Muscle layer of duodenum (tissue), 2 donors: ENCODE measurements around the gene CISD2.
A peak's percentile ranks its signal among the peaks of the same experiment; 100 is the strongest.
"Not testable (repeated sequence)": the region's sequence is repeated elsewhere in the genome, so short reads cannot be mapped to it uniquely, and the experiment has no call there.

Experiments
- H3K27ac ChIP-seq: one replicate; pipeline ENCODE4 v1.7.0; 2013; ENCODE audit warnings: mild to moderate bottlenecking, low read length
- H3K27me3 ChIP-seq: one replicate; pipeline ENCODE4 v1.7.0; 2013; ENCODE audit warnings: low read depth, mild to moderate bottlenecking, control low read depth, low read length
- H3K36me3 ChIP-seq, 2 donors: one replicate each; pipeline ENCODE4 v1.7.0; 2013; ENCODE audit warnings: low read length in 2 of 2, control low read depth in 1 of 2, mild to moderate bottlenecking in 1 of 2; ENCODE audit not compliant: insufficient read depth in 2 of 2, control insufficient read depth in 1 of 2
- H3K4me1 ChIP-seq, 2 donors: one replicate each; pipeline ENCODE4 v1.7.0; 2013; ENCODE audit warnings: low read length in 2 of 2, mild to moderate bottlenecking in 2 of 2, control low read depth in 1 of 2, moderate library complexity in 1 of 2; ENCODE audit not compliant: insufficient read depth in 2 of 2, control insufficient read depth in 1 of 2
- H3K4me3 ChIP-seq, 2 donors: one replicate each; pipeline ENCODE4 v1.7.0; 2013; ENCODE audit warnings: low read length in 2 of 2, low read depth in 1 of 2, mild to moderate bottlenecking in 1 of 2
- H3K9me3 ChIP-seq, 2 donors: one replicate each; pipeline ENCODE4 v1.7.0; 2013; ENCODE audit warnings: low read length in 2 of 2, control low read depth in 1 of 2, mild to moderate bottlenecking in 1 of 2; ENCODE audit not compliant: control insufficient read depth in 1 of 2
- donor health status: healthy.

The CISD2 gene

DNA sequence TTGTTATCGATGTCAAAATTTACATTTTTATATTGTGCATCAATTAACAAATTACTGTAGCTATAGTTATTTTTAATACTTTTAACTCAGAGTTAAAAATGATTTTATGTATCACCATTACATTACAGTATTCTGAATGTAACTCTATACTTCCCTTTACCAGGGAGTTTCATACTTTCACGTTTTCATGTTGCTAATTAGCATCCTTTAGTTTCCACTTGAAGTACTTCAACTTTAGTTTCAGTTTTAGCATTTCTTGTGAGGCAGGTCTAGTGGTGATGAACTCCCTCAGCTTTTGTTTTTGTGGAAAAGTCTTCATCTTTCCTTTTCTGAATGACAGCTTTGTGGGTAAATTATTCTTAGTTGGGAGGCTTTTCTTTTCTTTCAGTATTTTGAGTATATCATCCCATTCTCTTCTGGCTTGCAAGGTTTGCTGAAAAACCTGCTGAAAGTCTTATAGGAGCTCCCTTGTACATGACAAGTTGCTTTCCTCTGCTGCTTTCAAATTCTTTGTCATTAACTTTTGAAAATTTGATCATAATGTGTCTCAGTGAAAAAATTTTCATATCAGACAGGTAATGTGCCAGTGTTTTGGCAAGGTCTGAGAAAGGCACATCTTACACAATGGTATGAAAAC is 9.8 kb upstream of the CISD2 start:
- no peak overlapping the region for H3K4me3 ChIP-seq
- no peak overlapping the region for H3K27ac ChIP-seq
- H3K9me3 ChIP-seq: peaks cover 0 to 8% of the 10 kb centered on the region in 2 donors
- H3K27me3 ChIP-seq: no peaks in the 10 kb centered on the region
- H3K36me3 ChIP-seq: no peaks in the 10 kb centered on the region
- no peaks in the 10 kb centered on the region for H3K4me1 ChIP-seq

DNA sequence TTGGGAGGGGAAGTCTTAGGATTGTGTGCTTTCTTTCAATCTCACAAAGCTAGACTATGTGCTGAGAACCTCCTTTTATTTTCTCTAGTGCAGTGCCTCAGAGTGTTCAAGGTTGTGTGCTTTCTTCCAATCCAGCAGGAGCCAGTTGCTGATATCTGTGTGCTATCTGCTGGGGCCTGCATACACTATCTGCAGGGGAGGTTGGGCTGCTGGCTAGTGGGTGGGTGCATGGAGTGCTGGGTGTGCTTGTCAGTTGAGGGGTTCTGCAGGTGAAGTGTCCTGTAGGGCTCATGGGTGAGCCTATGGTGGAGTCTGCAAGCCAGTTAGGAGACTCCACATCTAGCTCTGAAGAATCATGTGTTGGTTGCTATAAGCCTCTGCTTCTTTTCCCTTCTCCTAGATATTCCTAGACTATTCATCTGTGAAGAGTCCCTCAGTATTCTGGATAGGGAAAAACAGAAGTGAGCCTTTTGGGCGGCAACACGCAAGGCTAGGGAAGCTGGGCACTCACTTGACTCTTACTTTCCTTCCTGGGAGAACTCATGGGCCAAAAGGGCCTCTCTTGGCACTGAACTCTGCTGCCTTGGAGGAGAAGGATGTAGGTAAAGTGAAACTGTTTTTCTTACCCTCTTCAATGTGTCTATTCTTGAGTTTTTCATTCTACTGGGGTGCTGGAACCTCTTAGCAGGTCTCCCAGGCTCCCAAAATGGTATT is 8.0 kb upstream of the CISD2 start:
- Histone ChIP-seq H3K36me3 (no peaks in the 10 kb centered on the region), H3K4me3 (no peak overlapping the region), H3K27me3 (no peaks in the 10 kb centered on the region), H3K9me3 (peaks cover 0 to 8% of the 10 kb centered on the region in 2 donors), H3K4me1 (no peaks in the 10 kb centered on the region), H3K27ac (no peak overlapping the region)

DNA sequence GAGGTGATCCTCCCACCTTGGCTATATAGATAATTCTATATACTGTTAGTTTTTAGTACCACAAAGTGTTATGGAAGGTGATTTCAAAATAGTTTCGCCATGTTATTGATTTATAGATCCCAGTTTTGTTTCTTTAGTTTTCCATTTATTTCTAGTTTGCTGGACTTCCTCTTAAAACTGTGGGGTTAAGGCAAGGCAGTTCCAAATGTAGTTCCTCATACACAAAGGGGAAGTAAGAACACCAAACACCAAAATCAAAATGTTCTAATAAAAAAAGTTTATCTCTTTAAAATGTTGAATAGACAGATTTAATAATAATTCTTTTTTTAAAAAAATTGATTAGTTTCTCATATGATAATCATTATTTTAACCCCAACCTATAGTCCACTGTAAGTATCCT is 6.8 kb upstream of the CISD2 start:
- H3K4me3 ChIP-seq: no peak overlapping the region
- no peaks in the 10 kb centered on the region for H3K36me3 ChIP-seq
- no peaks in the 10 kb centered on the region for H3K4me1 ChIP-seq
- no peaks in the 10 kb centered on the region for H3K27me3 ChIP-seq
- peaks cover 0 to 8% of the 10 kb centered on the region in 2 donors for H3K9me3 ChIP-seq
- no peak overlapping the region for H3K27ac ChIP-seq

DNA sequence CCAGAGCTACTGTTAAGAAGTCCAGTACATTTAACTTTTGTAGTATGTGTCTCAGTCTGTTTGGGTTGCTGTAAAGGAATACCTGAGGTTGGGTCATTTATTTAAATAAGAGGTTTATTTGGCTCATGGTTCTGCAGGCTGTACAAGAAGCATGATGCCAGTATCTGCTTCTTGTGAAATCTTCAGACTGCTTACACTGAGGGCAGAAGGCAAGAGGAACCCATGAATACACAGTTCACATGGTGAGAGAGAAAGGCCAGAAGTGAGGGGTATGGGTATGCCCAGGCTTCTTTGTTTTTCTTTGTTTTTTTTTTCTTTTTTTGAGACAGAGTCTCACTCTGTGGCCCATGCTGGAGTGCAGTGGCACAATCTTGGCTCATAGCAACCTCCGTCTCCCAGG is 6.0 kb upstream of the CISD2 start:
- Histone ChIP-seq H3K4me3 (no peak overlapping the region), H3K4me1 (no peaks in the 10 kb centered on the region), H3K36me3 (no peaks in the 10 kb centered on the region), H3K27me3 (no peaks in the 10 kb centered on the region), H3K9me3 (peaks cover 0 to 8% of the 10 kb centered on the region in 2 donors), H3K27ac (no peak overlapping the region)

DNA sequence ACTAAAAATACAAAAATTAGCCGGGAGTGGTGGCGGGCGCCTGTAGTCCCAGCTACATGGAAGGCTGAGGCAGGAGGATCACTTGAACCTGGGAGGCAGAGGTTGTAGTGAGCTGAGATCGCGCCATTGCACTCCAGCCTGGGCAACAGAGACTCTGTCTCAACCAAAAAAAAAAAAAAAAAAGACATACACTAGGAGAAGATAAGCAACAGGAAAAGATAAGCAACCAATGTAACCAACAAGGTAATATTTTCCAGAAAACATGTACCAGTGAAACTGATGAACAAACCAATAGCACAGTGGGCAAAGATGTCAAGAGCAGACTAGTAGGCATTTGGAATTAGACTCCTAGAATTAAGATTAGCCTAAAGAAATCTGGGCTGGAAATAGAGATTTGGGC is 3.5 kb upstream of the CISD2 start:
- H3K9me3 ChIP-seq, H3K4me1 ChIP-seq, H3K36me3 ChIP-seq, H3K27me3 ChIP-seq, H3K27ac ChIP-seq, H3K4me3 ChIP-seq: not testable (repeated sequence)

DNA sequence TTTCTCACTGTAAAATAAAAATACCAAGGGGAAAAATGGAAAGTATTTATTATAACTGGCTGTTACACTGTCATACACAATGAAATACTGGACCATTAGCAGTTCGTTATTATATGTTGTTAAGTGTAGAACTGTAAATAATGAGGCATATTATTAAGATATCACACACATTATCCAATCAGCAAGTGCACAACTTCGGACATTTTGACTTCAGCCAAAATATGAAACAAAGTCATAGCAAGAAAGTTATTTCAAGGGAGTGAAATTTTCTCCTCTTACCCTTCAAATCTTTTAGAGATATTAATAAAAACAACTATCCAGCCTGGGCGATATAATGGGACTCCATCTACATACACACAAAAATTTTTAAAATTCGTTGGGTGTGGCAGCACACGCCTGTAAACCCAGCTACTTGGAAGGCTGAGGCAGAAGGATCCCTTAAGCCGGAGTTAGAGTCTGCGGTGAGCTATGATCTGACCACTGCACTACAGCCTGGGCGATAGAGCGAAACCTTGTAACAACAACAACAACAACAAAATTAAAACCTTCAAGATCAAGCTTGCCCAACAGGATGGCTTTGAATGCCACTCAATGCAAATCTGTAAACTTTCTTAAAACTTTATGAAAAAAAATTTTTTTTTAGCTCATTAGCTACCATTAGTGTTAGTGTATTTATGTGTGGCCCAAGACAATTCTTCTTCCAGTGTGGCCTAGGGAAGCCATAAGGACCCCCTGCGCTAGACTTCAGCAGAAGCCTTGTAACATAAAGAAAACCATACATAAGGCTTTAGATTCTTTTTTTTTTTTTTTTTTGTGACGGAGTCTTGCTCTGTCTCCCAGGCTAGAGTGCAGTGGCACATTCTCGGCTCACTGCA is 1.3 kb upstream of the CISD2 start:
- Histone ChIP-seq H3K36me3 (no peaks in the 10 kb centered on the region), H3K4me1 (peaks cover 0 to 6% of the 10 kb centered on the region in 2 donors), H3K27me3 (no peaks in the 10 kb centered on the region), H3K27ac (peak overlapping the region; percentile 96), H3K9me3 (no peaks in the 10 kb centered on the region), H3K4me3 (peak overlapping the region in 1 of 2 donors; percentile 65)

DNA sequence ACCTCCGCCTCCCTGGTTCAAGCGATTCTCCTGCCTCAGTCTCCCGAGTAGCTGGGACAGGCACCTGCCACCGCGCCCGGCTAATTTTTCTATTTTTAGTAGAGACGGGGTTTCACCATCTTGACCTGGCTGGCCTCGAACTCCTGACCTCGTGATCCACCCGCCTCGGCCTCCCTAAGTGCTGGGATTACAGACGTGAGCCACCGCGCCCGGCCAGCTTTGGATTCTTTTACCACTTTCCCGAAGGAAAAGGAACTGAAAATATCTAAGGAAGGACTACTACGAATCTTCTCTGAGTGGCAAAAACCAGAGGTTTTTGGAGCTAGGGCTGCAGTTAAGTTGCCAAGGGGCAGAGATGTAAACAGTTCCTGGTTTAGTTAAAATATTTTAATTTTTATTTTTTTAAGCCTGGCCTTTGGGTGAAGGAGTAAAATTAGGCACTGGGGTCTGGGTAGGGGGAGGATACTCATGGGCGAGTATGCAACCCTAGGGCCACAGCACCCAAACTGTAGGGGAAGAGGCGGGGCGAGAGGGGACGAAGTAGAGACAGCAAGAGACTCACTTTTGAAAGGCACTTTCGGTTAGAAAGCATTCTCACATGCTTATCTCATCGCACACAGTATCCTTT is 525 bp upstream of the CISD2 start:
- peak overlapping the region; percentile 96 for H3K27ac ChIP-seq
- peak overlapping the region; percentile 65 to 86 for H3K4me3 ChIP-seq
- no peaks in the 10 kb centered on the region for H3K9me3 ChIP-seq
- no peaks in the 10 kb centered on the region for H3K36me3 ChIP-seq
- no peaks in the 10 kb centered on the region for H3K27me3 ChIP-seq
- H3K4me1 ChIP-seq: peaks cover 0 to 6% of the 10 kb centered on the region in 2 donors

DNA sequence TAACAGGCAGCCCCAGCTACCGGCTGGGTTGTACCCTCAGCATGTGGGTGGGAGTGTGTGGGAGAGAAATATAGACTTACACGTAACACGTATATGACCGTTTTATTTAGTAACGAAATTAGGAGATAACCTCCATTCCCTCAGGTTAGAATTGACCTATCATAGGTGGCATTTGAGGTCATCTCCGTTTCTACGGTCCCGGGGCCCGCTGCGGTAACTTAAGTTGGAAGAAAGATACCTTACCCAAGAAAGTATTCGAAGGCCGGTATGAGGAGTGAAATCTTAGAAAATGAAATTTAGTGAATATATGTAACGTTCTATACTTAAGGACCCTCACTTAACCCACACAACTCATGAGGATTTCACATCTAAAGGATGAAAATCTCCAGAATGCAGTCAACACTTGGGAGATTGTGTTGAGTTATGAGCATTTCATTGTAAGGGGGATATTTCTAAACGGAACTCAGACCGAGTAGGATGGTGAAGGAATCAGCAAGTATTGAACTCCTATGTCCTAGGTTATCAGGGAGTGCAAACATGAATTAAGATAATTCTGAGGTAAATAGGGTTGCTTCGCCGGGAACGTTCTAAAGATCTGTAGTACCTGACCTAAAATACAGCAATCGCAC is 891 bp downstream of the CISD2 start:
- H3K4me1 ChIP-seq: peaks cover 0 to 6% of the 10 kb centered on the region in 2 donors
- no peaks in the 10 kb centered on the region for H3K9me3 ChIP-seq
- peak overlapping the region; percentile 96 for H3K27ac ChIP-seq
- H3K4me3 ChIP-seq: peak overlapping the region; percentile 65 to 86
- no peaks in the 10 kb centered on the region for H3K27me3 ChIP-seq
- H3K36me3 ChIP-seq: no peaks in the 10 kb centered on the region

DNA sequence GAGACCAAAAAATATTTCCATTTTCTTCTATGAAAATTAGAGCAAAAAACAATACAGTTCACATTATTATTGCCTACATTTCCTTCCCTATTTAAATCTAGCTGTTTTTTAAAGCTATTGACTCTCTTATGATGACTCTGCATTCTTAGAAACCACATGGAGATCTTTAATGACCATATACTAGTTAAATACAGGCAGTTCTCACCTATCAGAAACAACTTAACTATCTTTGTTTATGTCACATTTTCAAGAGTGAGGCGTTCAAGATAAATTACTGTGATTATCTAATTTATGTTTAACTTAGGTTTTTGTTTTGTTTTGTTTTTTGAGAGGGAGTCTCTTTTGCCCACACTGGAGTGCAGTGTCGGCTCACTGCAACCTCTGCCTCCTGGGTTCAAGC is 3.0 kb downstream of the CISD2 start:
- peaks cover 0 to 6% of the 10 kb centered on the region in 2 donors for H3K4me1 ChIP-seq

DNA sequence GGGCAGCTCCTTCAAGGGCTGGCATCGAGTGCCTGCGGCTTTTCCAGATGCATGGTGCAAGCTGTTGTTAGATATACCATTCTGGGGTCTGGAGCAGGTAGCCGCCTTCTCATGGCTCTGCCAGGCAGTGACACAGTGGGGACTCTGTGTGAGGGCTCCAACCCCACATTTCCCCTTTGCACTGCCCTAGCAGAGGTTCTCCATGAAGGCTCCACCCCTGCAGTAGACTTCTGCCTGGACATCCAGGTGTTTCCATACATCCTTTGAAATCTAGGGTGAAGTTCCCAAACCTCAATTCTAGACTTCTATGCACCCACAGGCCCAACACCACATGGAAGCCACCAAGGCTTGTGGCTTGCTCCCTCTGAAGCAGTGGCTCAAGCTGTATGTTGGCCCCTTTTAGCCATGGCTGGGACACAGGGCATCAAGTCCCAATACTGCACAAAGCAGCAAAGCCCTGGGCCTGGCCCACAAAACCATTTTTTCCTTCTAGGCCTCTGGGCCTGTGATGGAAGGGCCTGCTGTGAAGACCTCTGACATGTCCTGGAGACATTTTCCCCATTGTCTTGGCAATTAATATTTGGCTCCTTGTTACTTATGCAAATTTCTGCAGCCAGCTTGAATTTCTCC is 8.8 kb downstream of the CISD2 start:
- H3K27ac ChIP-seq, H3K36me3 ChIP-seq: not testable (repeated sequence)

More for the DNA sequence above, 3.0 kb downstream of the CISD2 start:
- H3K27me3 ChIP-seq: no peaks in the 10 kb centered on the region
- no peak overlapping the region for H3K4me3 ChIP-seq
- H3K36me3 ChIP-seq: no peaks in the 10 kb centered on the region
- H3K9me3 ChIP-seq: no peaks in the 10 kb centered on the region
- no peak overlapping the region for H3K27ac ChIP-seq

More for the DNA sequence above, 8.8 kb downstream of the CISD2 start:
- H3K4me1 ChIP-seq, H3K4me3 ChIP-seq, H3K9me3 ChIP-seq, H3K27me3 ChIP-seq: not testable (repeated sequence)
